Cardiac fibroblast (primary cell): ENCODE measurements around the gene HACD3.

Experiments used
- DNase-seq, 2 donors: peaks; one replicate each; pipeline versions ENCODE4 v3.0.0 to v3.0.0-alpha.2; 2010; ENCODE audit warnings: low read depth in 2 of 2
- H3K4me3 ChIP-seq, 2 donors: replicated peaks in 1 of 2; 1 replicate in 1 of 2; 2 replicates in 1 of 2; pipeline ENCODE4 v1.5.1; 2011; ENCODE audit warnings: low read depth in 2 of 2, low read length in 2 of 2, mild to moderate bottlenecking in 2 of 2, moderate library complexity in 1 of 2
- CTCF ChIP-seq: IDR thresholded peaks from one replicate; pipeline ENCODE4 v1.5.1; 2011; ENCODE audit warnings: low read depth, mild to moderate bottlenecking, low read length, inconsistent platforms

The HACD3 gene

DNA sequence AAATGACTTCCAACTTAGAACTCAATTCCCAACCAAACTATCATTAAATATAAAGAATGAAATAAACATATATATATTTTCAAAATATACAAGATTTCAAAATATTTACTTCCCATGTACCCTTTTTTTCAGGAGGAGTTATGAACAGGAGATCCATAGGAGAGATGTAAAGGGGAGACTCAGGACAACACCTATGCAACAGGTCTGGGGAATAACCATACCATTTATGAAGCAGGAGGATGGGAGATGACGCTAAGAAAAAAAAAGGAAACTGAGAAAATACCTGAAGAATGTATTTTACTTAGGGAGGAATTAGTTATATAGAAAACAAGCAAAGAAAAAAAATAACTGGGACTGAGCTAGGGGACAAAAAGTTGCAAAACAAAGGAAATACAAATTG lies 56.8 kb downstream of the HACD3 start:
- no peak for DNase-seq
- no peak overlapping the region for H3K4me3 ChIP-seq
- no peak for TF ChIP-seq CTCF

DNA sequence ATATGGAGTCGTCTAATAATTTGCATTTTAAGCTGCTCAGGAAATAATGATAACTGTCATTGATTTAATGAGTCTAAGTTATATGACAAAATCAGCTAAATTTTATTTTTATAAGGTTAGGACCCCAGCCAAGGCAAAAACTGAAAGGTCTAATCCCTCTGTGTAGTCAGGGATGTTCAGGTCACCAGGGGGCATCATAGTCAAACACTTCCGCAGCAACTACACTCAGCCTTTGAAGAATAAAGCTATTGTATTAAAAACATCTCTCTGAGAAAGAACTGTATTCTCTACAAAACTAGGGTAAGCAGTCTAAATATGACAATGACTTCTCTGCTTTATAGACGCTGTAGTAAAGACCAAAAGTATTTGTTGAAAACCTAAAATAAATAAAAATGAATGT lies 65.7 kb downstream of the HACD3 start:
- peak; percentile 14 for TF ChIP-seq CTCF
- DNase-seq = peak; percentile 17 to 22
- no peak overlapping the region for H3K4me3 ChIP-seq

- no peak for TF ChIP-seq CTCF
- H3K4me3 ChIP-seq = no peak overlapping the region
- DNase-seq = no peak
Observed at GRCh38 chr15:65598468-65598867, 68.2 kb downstream of the HACD3 start.

DNA sequence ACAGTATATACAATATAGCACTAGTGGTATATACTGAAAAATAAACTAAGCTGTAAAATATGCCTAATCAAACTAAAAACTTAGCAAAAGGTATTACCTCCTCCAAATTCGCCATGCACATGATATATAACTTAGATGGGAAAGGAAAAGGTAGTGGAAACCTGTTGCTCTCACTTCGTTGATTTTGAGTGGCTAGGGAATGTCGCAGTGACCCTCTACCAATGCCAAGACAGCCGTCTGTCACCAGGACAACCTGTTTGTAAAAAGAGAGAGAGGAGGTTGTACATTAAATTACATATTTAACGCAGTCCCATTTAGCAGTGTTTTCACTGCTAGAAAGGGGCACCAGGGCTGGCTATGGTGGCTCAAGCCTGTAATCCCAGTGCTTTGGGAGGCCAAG lies 69.4 kb downstream of the HACD3 start:
- no peak for TF ChIP-seq CTCF

DNA sequence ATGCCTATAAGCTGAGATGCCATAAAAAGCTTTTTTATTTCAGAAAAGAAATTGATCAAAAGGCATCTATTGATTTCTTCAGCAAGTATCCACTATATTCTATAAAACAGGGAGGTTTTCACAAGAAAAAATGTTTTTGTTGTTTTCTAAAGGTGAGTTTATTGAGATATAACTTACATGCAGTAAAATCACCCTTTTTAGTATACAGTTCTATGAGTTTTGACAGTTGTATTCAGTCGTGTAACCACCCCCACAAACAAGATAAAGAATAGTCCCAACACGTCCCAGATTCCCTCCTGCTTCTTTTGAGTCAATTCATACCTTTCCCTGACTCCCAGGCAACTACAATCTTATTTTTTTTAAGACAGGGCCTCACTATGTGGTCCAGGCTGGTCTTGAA lies 72.9 kb downstream of the HACD3 start:
- no peak for TF ChIP-seq CTCF
- no peak for DNase-seq

More for the DNA sequence above, 69.4 kb downstream of the HACD3 start:
- no peak for DNase-seq
- H3K4me3 ChIP-seq = no peak overlapping the region

DNA sequence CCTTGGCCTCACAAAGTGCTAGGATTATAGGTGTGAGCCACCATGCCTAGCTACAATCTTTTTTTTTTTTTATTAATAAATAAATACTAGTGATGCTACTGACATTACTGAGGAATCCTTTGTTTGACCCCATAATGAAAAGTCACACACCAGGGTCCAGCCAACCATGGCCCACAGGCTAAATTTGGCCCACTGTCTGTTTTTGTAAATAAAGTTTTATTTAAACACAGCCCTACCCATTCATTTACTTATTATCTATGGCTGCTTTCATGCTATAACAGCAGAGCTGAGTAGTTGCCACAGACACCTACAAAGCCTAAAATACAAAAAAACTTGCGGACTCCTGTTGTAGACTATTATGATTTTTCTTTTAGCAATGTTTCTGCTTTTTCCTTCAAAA lies 73.3 kb downstream of the HACD3 start:
- no peak overlapping the region for H3K4me3 ChIP-seq
- DNase-seq = no peak
- no peak for TF ChIP-seq CTCF

More for the DNA sequence above, 72.9 kb downstream of the HACD3 start:
- H3K4me3 ChIP-seq = no peak overlapping the region
